Measurements from ENCODE around the gene GPC6.

DNA sequence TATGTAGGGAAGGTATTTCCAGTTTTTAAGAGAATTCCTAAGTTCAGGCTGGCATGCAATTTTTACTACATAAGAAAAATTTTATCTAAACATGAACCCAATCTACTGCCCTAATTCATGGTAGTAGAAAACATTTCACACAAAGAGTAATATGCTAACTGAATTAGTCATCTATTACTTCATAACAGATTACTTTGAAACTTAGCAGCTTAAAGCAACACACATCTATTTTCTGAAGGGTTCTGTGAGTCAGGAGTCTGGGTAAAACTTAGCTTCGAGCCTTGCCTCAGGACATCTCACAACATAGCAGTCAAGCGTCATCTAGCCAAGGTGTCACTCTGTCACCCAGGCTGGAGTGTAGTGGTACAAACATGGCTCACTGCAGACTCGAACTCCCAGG, 715.4 kb downstream of the GPC6 start:
- TF ChIP-seq, protein P1, sequence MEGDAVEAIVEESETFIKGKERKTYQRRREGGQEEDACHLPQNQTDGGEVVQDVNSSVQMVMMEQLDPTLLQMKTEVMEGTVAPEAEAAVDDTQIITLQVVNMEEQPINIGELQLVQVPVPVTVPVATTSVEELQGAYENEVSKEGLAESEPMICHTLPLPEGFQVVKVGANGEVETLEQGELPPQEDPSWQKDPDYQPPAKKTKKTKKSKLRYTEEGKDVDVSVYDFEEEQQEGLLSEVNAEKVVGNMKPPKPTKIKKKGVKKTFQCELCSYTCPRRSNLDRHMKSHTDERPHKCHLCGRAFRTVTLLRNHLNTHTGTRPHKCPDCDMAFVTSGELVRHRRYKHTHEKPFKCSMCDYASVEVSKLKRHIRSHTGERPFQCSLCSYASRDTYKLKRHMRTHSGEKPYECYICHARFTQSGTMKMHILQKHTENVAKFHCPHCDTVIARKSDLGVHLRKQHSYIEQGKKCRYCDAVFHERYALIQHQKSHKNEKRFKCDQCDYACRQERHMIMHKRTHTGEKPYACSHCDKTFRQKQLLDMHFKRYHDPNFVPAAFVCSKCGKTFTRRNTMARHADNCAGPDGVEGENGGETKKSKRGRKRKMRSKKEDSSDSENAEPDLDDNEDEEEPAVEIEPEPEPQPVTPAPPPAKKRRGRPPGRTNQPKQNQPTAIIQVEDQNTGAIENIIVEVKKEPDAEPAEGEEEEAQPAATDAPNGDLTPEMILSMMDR (optimal IDR thresholded peaks at IDR 0.05 in 1 of 3, IDR thresholded peaks at IDR 0.05 in 1 of 3, conservative IDR thresholded peaks at IDR 0.05 in 1 of 3; ENCODE audit: extremely low read depth in 1 of 3, insufficient read depth in 2 of 3, low read length in 3 of 3) = no peak
- TF ChIP-seq EZH2 (IDR thresholded peaks at IDR 0.05; ENCODE audit: low read length) = no peak

Data from keratinocyte (primary cell).